Central memory CD4-positive, alpha-beta T cell (primary cell): ENCODE data around the gene MAPK8IP3.

ENCODE experiments used
- DNase-seq: peaks from one replicate; pipeline ENCODE4 v3.0.0; 2022

The MAPK8IP3 gene

GRCh38 chr16:1816396-1817275 lies 110.6 kb downstream of the MAPK8IP3 start:
- no peak for DNase-seq

DNA sequence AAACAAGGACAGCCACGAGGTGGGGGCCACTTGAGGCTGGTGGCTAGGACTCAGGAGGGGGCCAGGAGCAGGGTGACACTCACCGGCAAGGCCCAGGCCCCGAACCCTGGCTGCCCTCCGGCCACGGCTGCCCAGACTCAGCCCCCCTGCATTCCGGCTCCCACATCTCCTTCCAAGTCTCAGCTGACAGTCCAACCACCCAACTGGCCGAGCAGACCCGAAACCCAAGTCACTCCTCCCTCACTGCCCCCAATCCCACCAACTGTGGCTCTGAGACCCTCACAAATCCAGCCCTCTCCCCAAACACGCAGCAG lies 111.2 kb downstream of the MAPK8IP3 start:
- no peak for DNase-seq

DNA sequence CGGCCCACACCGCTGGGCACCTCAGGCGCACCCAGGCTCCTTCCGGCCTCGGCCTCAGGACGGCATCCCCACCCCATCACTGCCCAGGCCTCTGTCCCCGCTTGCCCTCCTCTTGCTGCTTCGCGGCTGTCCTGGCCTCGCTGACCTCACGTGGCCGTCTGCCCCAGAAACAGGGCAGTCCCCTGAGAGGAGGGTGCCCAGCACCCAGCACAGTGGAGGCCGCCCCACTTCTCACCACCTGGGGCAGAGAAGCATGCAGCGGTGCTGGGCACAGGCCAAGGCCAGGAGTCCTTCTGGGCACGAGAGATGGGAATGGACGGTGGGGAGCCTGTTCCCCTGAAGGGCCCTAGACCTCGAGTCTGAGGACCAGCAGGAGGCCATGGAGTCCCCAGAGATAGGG lies 111.7 kb downstream of the MAPK8IP3 start:
- DNase-seq, result no peak

DNA sequence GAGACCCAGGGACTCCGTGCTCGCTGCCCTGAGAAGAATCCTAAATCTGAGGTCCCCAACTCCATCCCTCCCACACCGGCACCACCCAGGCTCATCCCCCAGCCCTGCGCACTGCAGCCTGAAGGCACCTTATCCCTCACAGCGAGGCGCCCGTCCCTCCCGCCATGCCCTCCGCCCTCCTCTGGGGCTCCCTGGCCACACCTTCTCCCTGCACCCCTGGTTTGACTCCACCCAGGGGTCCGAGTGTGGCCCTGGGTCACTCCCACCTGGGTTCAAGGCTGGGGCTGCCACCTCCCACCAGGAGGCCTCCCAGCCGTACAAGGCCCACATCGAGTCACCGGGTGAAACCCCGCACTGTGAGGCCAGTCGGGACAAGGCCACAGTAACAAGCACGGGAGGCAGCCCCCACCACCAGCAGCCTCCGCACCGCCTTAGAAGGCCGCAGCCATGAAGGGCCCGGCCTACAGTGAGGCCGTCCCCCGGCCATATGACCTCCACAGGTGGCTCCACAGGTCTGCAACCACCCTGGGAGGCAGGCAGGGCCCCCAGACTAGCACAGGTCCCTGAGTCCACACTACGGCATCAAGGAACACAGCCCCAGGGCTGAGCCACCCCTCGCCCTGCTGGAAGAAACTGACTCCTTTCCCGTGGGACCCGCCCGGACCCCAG lies 112.3 kb downstream of the MAPK8IP3 start:
- no peak for DNase-seq

- no peak for DNase-seq
Observed at GRCh38 chr16:1818873-1819525, 113.0 kb downstream of the MAPK8IP3 start.

DNA sequence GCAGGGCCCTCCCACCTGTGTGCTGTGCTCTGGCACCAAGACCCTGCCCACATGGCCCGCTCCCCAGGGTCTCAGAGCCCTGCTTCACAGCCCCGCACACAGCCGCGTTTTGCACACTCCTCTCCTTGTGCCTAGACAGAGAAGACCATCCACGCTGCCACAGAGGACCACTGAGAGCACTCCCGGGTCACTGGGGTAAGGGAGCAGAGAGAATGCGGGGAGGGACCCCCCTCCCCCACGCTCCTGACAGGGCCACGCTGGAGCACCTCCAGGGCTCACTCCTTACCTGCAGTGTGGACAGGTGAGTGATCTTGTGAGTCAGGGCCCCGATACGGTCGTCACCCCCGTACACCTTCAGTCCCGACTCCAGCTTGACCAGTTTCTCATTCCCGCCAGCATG lies 113.6 kb downstream of the MAPK8IP3 start:
- DNase-seq, result no peak
